Renal cortical epithelial cell (primary cell): ENCODE results near the gene MME. TPM values are rescaled to one million over a fixed set of nuclear protein-coding genes. Genes with fewer than 3 reads are reported as not detected.
"Not testable (repeated sequence)": the region's sequence is repeated elsewhere in the genome, so short reads cannot be mapped to it uniquely, and the experiment has no call there.

Experiments
- DNase-seq: peaks from one replicate; pipeline ENCODE4 v3.0.0-alpha.2; 2011; ENCODE audit warnings: low read depth
- total RNA-seq: library from RNA; depleted of rRNA; stranded (reverse); fragments of >200 nt; gene quantifications from 2 replicates; pipeline ENCODE4 v1.2.3, GENCODE V29; 2014

The MME gene
- total RNA-seq, 1 donor from 2014 or later, result 7.3 TPM

DNA sequence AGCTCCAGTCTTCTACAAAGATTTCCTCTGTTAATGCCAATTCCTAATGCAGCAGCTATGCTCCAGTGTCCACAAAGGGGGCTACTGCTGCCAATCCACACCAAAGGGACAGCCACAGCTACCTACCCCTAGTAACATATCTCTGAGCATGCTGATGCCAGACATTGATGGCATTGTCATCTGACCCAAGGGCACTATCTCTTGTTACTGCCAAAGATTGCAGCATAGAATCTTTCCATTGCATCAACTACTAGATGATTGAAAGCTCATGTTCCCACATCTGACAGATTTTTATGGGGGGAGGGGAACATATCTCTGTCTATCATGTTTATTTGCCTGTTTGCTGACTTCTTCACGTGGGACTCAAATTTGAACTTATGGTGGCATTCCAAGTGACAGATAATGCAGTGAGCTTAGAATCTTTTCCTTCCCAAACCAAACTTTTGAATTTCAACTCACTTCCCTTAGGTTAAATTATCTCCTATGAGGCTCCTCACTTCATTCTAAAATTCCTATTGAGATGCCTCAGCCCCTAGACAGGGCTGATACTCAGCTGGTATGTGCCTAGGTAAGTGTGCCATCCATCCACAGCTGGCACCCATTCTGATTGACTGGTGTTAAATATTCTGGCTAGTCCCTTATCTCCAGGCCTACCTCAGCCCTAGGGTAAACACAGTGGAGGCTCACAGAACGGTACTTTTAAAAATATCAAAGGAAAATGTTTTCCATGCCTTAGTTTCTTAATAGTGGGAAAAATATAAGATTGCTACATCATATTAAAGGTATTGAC lies 113.0 kb downstream of the MME start:
- no peak for DNase-seq

DNA sequence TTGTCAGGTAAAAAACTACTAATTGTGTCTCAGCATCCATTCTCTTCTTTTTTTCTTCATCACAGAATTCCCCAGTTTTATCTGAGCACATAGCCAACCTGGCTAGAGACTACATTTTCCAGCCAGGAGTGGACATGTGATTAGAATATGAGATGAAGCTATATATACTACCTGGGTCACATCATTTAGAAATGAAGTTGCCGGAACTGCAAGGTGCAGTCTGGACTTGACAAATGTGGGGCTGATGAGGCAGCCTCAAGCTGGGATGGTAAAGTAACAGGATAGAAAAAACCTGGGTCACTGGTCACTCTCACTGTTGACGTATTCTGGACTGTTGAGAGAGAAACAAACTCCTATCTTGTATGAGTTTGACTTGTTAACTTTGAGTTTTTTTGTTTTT lies 113.7 kb downstream of the MME start:
- no peak for DNase-seq

DNA sequence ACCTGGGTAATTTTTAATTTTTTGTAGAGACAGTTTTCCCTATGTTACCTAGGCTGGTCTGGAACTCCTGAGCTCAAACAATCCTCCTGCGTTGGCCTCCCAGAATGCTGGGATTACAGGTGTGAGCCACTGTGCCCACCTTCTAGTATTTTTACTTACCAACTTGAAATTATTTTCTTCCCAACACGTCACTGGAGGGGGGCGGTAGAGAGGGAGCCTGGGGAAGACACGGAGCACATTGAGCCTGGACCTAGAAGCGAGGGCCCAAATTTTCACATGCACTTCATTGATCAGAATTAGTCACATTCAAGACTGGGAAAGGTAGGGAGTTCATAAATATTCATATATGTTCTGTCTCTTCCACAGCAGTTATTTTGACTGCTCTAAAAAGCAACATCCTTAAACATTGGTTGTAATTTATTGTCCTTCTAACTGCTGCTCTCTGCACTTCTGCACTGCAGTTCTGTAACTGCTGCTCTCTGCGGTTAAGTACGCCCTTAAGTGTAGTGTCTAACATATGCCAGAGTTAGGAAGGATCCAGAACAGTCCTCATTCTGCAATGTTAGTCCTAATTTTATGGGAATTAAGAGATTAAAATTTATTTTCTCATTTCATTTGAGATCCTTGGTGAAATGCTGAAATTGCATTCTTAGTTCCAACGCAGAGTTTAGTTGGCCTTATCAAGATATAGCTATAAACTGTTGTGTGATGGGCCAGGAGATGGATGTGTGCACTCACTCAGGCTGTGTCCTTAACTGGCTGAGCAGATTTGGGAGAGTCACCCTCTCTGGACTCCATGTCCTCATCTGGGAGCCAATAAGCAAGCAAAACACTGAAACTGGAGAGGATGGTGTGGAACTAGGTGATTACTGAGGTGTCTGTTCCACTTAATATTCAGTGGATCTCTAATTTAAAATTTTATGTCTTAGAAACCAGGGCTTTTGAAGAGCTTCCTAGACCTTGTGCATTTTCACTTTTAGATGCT lies 115.1 kb downstream of the MME start:
- DNase-seq, result no peak

DNA sequence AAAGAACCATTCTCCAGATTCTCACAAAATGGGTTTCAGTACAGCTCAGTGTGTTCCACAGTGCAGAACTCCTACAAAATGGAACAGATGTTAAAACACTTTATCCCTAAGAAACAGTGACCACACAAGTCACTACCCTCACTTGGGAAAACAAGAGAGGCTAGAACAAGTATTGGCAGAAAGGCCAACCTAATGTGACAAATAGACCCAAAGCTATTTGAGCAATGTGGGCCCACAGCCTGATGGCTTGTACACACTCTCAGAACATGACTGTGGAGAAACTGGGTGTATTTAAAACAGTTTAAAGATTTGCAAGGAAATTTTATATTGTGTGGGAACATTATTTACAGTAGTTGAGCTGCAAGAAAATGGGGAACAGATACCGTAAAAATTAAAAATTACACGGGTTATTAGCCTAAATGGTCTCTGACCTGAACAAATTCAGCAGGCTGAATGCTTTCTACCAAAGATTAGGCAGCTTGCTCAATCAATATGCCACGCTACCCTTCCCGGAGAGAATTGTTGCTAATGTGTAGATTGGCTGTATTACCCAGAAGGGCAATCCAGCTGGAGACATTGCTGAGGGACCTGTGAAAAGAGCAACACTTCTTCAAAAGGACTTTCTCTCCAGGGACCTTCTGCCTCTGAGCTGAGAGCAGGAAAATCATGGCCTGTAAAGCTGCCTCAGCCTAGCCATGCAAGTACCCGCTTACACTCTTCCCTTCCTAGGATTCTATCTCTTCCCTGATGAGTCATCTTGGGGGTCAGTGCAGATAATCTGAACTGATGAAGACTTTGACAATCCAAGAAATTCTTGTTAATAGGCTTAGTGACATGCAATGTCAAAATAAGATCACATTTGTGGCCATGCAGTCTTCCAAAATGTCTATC lies 116.3 kb downstream of the MME start:
- peak; percentile 26 for DNase-seq

DNA sequence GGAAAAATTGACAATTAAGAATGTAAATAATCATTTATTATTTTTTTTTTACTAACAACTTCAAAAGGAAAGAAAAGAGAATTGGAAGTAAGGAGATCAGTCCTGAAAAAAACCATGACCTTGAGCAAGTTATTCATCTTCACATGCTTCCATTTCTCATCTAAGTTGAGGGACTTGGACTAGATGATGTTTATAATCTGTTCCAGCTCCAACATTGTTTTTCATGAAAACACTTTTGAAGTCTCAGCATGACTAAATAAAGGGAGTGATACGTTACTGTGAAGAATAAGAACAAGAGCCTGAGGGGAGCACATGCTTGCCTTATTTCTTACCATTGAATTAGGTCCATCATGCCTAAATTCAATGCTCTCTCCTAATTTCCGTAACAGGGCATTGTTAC lies 117.7 kb downstream of the MME start:
- no peak for DNase-seq

DNA sequence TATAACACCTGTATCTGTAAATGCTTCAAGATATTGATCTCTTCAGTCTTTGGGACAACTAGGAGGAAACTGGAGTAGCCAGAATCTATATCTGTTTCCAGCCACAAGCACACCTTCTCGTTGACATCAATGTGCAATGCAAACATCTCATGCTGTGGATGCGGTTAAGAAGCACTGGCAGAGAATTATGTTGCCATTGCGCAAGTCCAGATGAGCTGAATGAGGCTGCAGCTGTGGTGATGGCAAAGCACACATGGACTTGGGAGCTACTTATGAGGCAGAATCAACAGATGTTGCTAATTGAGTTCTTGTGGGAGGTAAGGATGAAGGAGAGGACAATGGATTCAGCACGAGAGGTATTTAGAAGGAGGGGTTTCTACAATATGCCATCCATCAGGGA lies 122.5 kb downstream of the MME start:
- no peak for DNase-seq

DNA sequence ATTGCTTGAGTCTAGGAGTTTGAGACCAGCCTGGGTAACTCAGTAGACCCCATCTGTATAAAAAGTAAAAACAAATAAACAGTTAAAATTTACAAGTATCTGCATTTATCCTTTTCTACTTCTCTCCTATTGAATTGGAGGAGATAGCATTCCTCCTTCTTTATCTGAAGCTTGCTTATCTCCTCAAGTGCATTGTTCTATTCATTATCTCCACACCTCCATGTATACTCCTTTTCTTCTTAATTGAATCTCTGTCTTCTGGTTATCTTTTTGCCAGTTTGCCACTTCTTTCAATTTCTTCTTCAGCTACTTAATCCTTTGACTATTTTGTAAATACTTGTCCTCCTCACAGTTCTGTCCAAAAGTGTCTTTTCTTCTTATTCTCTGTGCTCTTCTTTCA lies 124.7 kb downstream of the MME start:
- DNase-seq, result no peak

DNA sequence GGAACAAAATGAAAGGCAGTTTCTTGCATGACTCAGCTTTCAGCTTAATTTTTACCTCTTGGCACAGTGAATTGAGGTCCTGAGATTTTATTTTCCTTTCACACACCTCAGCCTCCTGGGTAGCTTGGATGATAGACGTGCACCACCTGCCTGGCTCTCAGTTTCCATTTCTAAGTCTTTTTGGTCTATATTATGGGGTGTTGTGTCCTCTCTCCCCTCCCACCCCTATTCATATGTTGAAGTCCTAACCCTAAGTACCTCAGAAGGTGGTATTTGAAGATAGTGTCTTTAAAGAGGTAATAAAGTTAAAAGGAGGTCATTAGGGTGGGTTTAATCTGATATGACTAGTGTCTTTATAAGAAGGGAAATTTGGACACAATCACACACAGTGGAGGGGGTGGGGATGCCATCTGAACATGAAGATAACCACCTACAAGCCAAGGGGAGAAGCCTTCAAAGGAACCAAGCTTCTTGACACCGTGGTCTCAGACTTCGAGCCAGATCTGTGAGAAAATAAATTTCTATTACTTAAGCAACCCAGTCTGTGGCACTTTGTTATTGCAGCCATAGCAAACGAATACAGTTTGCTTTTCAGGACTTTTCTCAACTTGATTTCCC lies 128.2 kb downstream of the MME start:
- peak; percentile 62 for DNase-seq

DNA sequence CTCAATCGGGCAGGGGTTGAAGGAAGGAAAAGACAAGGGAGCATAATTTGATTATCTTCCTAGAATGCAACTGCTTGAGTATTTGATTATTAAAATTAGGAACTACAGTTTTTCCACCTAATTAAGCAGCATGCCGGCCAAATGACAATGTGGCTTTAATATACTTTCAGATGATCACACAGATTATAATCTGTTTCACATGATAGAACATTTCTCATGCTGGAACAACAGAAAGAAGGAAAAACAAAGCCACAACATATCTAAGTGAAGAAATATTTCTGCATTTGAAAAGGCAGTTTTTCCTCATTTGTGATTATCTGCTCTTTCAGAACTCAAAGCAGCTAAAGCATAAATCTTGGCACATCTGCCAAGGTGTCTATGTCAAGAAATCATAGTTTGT lies 130.6 kb downstream of the MME start:
- no peak for DNase-seq

DNA sequence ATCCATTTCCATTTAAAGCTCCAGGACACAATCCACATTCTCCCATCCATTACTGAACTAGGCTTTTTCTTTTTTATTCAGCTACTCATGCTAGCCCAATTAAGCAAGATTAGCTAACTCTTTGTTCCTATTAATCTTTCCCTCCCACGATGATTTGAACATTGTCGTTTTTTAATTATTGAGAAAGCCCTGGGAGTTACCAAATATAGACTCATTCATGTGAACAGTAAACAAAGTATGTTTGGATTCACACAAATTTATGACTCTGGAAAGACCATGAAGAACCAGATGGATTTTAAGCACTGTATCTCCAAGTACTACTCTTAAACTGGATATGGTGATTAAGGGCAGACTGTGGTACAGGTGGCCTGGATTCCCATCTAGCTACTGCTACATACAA lies 131.1 kb downstream of the MME start:
- no peak for DNase-seq

DNA sequence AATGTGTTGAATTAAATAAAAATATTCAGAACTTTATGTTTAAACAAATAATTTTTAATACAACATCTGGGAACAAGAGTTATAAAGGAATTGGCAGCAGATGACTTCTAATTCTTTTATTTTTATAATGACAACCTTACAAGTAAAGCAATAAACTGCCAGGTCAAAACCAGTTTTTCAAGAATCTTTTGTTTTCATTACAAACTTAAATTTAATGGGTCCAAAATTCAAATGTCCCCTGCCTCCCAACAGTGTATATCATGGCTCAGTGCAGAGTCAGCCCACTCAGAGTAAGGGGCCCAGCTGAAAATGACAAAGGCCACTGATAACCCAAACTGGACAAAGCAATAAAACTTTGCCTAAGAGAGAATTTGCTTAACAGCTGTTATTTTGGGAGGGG lies 131.8 kb downstream of the MME start:
- no peak for DNase-seq

DNA sequence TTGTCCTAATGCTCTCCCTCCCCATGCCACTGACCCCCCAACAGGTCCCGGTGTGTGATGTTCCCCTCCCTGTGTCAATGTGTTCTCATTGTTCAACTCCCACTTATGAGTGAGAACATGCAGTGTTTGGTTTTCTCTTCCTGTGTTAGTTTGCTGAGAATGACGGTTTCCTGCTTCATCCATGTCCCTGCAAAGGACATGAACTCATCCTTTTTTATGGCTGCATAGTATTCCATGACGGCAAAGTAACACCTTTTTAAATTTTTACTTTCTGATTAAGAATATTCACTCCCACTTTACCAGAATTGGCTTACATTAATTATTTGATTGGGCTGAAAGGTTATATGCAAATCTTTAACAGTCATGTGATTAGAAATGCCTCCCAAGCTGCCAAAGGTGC lies 135.9 kb downstream of the MME start:
- not testable (repeated sequence) for DNase-seq

DNA sequence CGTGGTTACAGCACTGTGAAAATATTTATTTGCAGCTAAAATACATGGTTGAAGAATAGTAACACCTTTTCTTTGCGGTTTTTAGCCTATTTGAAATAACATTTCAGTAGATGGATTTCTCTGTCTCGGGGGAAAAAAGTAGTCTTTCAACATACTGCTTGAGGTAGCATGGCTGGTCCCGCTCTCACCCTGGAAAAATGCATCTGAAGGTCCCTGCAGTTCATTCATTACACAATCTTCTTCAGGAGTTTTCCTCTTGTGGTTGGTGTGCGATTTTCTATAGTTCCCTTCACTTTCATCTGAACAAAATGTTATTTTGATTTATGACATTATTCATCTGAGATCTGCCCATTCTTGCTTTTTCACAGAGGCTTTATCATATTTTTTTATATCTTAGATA lies 137.5 kb downstream of the MME start:
- no peak for DNase-seq

DNA sequence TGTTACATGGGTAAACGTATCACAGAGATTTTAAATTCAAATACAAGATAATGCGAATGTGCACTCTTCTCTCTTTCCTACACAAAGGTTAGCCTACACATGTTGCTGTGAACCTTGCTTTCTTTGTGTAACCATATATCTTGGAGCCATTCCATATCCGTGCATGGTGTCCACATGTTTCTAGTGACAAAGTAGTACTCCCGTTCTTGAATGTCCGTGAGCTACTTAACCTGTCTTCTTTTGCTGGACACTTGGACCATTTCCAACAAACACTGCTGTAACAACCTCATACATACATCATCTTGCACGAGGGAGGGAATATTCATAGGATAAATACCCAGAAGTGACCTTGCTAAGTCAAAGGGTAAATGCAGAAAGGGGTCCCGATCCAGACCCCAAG lies 138.3 kb downstream of the MME start:
- no peak for DNase-seq

DNA sequence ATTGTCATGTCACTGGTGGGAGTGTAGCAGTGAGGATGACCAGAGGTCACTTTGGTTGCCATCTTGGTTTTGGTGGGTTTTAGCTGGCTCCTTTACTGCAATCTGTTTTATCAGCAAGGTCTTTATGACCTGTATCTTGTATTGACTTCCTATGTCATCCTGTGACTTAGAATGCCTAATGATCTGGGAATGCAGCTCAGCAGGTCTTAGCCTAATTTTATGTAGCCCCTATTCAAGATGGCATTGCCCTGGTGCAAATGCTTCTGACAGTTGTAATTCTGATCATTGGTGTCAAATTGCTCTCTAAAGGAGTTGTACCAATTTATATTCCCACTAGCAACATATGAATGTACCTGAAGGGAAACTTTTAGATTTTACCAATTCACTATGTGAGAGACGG lies 139.0 kb downstream of the MME start:
- DNase-seq, result no peak

DNA sequence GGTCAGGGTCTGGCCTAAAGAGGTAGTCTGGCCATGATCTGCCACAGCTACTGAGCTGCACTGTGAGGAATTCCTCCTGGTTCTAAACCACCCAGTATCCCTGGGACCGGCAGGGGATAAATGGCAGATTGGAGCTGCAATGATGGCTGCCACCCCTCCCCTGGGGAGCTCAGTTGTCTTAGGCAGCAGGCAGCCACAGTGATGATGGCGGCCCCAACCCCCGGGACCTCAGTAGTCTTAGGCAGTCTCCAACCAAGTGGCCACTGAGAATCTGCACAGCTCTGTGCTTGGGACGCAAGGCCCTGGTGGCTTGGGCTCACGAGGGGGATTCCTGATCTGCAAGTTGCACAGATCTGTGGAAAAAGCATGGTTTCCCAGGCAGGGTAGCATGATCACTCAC lies 145.3 kb downstream of the MME start:
- DNase-seq, result no peak

DNA sequence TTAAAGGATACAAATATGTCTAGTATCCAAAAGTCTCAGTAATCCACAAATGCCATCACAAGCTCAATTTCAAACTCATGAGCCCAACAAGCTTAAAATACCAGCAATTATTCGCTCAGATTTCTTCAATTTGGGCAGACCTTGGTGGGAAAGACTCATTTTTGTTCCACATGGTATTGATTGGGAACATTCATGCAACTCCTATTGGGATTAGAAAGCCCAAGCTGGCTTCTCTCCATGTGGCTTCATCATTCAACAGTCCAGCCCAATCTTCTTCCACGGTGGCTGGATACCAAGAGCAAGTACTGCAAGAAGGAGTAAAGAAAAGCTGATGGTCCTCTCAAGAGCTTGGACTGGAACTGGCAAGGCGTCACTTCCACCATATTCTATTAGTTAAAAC lies 147.0 kb downstream of the MME start:
- no peak for DNase-seq

DNA sequence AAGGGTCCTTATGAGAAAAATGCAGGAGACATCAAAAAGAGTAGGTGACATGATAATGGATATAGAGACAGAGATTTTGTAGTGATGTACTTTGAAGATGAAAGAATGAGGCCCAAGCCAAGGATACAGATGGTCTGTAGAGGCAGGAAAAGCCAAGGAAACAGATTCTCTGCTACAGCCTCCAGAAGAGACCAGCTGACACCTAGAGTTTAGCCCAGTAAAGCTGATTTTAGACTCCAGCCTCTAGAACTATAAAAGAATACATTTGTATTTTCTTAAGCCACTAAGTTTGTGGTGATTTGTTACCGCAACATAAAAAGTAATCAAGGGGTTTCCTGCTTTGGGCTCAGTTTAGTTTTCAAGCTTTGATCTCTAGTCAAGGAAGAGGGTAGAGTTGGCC lies 148.6 kb downstream of the MME start:
- no peak for DNase-seq

DNA sequence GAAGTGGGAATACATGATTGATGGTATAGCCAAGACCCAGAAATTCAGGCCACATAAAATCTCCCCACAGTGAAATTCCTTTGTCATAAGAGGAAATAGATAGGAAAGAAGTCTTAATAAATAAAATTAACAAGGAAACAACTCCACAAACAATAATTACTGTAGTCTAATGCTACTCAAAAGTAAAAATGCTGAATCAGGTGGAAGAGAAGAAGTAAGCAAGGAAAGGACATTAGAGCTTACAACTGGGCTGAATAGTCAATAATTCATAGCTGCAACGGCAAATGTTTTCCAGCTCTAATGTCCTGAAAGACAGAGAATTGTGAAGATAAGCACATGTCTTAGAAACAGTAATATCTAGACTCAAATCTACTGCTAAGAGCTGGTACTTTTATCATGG lies 149.0 kb downstream of the MME start:
- DNase-seq, result no peak

DNA sequence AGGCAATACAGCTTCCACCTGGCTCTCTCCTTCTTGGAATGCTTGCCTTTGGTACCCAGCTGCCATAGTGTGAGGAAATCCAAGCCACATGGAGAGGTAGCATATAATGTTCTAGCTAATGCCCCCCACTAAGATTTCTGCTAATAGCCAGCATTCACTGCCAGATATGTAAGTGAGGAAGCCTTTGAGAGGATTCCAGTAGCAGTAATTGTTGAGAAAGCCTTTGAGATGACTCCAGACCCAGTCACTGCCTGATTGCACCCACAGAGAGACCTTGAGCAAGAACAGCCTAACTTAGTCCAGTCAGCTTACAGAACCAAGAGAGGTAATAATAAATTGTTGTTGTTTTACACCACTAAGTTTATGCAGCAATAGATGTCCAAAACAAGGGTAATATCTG lies 150.3 kb downstream of the MME start:
- DNase-seq, result peak; percentile 74

DNA sequence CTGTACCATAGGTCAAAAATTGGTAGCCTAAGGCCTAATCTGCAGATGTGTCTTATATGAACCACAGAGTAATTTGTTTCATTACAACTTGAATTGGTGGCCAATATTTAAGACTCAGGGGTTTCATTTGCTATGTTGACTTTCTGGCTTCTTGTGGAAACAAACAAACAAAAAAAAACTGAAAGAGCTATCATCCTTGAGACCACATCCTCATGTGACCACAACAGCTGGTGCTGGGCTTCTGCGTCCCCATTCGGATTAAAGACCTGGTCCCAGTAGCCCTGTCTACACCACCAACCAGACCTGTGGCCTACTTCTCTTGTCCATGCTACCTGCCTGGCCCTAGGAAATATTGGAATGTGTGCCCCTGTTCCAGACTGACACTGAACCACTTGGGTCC lies 151.7 kb downstream of the MME start:
- DNase-seq, result no peak

DNA sequence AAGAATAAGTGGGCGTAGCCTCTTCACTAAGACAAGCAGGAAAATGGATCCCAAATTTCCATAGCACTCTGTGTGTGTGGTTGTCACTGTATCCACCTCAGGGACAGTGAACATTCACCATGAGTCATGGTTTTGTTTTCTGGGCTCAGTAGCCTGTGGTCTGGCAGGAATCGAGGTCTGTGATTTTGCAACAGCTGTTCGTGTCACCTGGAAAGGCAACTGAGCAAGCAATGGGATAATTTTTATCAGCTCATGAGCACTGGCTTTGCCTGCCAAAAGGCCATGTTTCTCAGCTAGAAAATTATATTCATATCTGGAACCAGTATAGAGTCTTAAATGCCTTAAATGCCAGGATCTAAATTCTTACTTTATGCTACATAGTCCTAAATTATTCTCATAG lies 152.5 kb downstream of the MME start:
- DNase-seq, result peak; percentile 97
